Activated CD4-positive, alpha-beta T cell treated with anti-CD3 and anti-CD28 coated beads for 36 hours (primary cell): ENCODE data around the gene MKLN1. TPM values are rescaled to one million over a fixed set of nuclear protein-coding genes. Genes with fewer than 3 reads are reported as not detected.
"Not testable (repeated sequence)": the region's sequence is repeated elsewhere in the genome, so short reads cannot be mapped to it uniquely, and the experiment has no call there.

ENCODE experiments used
- ATAC-seq: fragments of 200-7000 bp; cut with Tn5 transposase; one replicate; pipeline ENCODE4 v1.10.0; 2021; ENCODE audit warnings: mild to moderate bottlenecking, moderate library complexity
- CTCF ChIA-PET: fragments of 350-600 bp; sonication (Branson Sonifier 250); formaldehyde crosslinking; loops from one replicate; lab custom pipeline; 2021; ENCODE audit warnings: antibody characterized with exemption; lab: Charles Lee
- POLR2A ChIA-PET: fragments of 350-600 bp; sonication (Branson Sonifier 250); formaldehyde crosslinking; loops from one replicate; lab custom pipeline; 2021; ENCODE audit warnings: antibody characterized with exemption, inconsistent platforms; lab: Charles Lee
- DNase-seq: peaks from one replicate; pipeline ENCODE4 v3.0.0-alpha.2; 2020
- H3K27ac Mint-ChIP-seq: one replicate; pipeline ENCODE4 v1.8.0; 2021; ENCODE audit warnings: mixed read lengths
- H3K27me3 Mint-ChIP-seq: one replicate; pipeline ENCODE4 v1.8.0; 2021; ENCODE audit warnings: mixed read lengths
- H3K36me3 Mint-ChIP-seq: one replicate; pipeline ENCODE4 v1.8.0; 2021; ENCODE audit warnings: low read depth, mixed read lengths
- H3K4me1 Mint-ChIP-seq: one replicate; pipeline ENCODE4 v1.8.0; 2021; ENCODE audit warnings: mixed read lengths
- H3K4me3 Mint-ChIP-seq: one replicate; pipeline ENCODE4 v1.8.0; 2021; ENCODE audit warnings: mild to moderate bottlenecking, moderate library complexity, mixed read lengths
- H3K9me3 Mint-ChIP-seq: one replicate; pipeline ENCODE4 v1.8.0; 2021; ENCODE audit warnings: low read depth, mixed read lengths
- intact Hi-C, 2 experiments: fragments of 100-400 bp; cut with DNase I in 1 of 2; cut with micrococcal nuclease in 1 of 2; formaldehyde crosslinking; loops; one replicate each; pipeline versions ENCODE4 v1.14.2 to v1.15.1; 2022 to 2024; cut with DNase I, micrococcal nuclease
- total RNA-seq, 2 experiments: library from RNA; stranded (reverse); gene quantifications; one replicate each; pipeline ENCODE4 v1.2.3, GENCODE V29; 2021

MKLN1 gene
- total RNA-seq, 2 experiments from 2014 or later: 40.1 to 42.9 TPM

GRCh38 chr7:131331806-131332205, 4.1 kb downstream of the MKLN1 start:
- intact Hi-C loops: no loop called here
- Mint-ChIP-seq H3K27me3 (no peaks in the 10 kb centered on the region), H3K27ac (no peak overlapping the region), H3K36me3 (peaks cover 21% of the 10 kb centered on the region), H3K4me1 (peaks cover 55% of the 10 kb centered on the region), H3K9me3 (peaks cover 20% of the 10 kb centered on the region), H3K4me3 (no peak overlapping the region)
- DNase-seq: no peak
- ATAC-seq: no peak
- CTCF ChIA-PET: no interaction called here
- POLR2A ChIA-PET: interaction anchor here (0.6 kb wide), 1 partner anchor 66 kb away, joined by 3 read pairs; no protein-coding TSS in a partner anchor

DNA sequence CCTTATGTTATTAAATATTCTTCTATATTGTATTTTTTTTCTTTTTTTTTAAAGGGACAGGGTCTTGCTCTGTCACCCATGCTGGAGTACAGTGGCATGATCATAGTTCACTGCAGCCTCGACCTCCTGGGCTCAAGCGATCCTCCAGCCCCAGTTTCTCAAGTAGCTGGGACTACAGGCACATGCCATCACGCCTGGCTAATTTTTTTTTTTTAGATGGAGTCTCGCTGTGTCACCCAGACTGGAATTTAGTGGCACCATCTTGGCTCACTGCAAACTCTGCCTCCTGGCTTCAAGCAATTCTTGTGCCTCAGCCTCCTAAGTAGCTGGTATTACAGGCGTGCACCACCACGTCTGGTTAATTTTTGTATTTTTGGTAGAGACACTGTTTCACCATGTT, 5.1 kb downstream of the MKLN1 start:
- POLR2A ChIA-PET, H3K4me3 Mint-ChIP-seq, CTCF ChIA-PET, intact Hi-C loops, H3K27ac Mint-ChIP-seq, DNase-seq, ATAC-seq, H3K27me3 Mint-ChIP-seq: not testable (repeated sequence)
- peaks cover 26% of the 10 kb centered on the region for H3K9me3 Mint-ChIP-seq
- H3K4me1 Mint-ChIP-seq: peaks cover 54% of the 10 kb centered on the region
- peaks cover 26% of the 10 kb centered on the region for H3K36me3 Mint-ChIP-seq

DNA sequence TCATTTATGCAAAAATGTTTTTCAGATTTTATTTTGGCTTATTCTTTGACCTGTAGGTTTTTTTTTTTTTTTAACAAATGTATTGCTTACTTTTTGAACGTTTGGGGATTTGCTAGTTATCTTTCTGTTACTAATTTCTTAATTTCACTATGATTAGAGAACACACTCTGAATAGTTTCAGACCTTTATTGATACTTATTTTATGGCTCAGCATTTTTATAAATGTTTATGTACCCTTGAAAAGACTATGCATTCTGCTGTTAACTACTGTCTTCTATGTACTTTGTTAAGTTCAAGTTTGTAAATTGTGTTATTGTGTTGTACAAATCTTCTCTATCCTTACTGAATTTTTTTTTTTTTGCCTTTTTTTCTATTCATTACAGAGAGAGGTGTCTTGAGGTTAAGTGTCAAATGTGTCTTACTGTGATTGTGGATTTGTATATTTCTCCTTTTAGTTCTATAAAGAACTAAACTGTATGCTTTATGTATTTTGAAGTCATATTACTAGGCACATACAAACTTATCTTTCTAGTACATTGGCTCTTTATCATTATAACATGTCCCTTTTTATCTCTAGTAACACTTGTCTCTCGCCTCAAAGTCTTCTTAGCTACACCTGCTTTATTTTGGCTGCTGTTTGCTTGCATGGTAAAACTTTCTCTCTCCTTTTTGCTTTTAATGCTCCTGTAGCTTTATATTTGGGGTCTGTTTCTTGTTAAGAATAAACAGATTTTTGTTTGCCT, 8.1 kb downstream of the MKLN1 start:
- DNase-seq (no peak), ATAC-seq (no peak)
- POLR2A ChIA-PET: no interaction called here
- H3K9me3 Mint-ChIP-seq: peaks cover 33% of the 10 kb centered on the region
- CTCF ChIA-PET: interaction anchor here (0.7 to 1.6 kb wide), 5 partner anchors 8 to 41 kb away, joined by 3 to 5 read pairs (median 3); partner anchors contain the start of gene MKLN1
- no peak overlapping the region for H3K4me3 Mint-ChIP-seq
- peaks cover 50% of the 10 kb centered on the region for H3K4me1 Mint-ChIP-seq
- no peaks in the 10 kb centered on the region for H3K27me3 Mint-ChIP-seq
- intact Hi-C loops: no loop called here
- H3K27ac Mint-ChIP-seq: no peak overlapping the region
- H3K36me3 Mint-ChIP-seq: peaks cover 45% of the 10 kb centered on the region

DNA sequence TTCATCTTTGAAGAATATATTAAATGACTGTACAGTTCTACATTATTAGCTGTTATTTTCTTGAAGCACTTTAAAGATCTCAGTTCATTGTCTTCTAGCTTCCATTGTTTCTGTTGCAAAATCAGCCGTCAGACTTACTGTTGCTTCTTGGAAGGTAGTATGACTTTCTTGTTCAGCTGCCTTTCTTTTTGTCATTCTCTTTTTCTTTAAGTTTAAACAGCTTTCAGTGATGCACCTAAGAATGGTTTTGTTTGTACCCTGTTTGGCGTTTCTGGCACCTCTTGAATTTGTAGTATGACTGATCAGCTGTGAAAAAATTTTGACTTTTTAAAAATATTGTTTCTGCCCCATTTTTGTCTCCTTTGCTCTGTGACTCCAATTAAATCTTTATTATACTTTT, 9.3 kb downstream of the MKLN1 start:
- Mint-ChIP-seq H3K4me3 (no peak overlapping the region), H3K27ac (no peak overlapping the region), H3K36me3 (peaks cover 49% of the 10 kb centered on the region), H3K27me3 (no peaks in the 10 kb centered on the region), H3K4me1 (peaks cover 50% of the 10 kb centered on the region), H3K9me3 (peaks cover 33% of the 10 kb centered on the region)
- POLR2A ChIA-PET: interaction anchor here (0.5 kb wide), 1 partner anchor 147 kb away, joined by 6 read pairs; no protein-coding TSS in a partner anchor
- CTCF ChIA-PET: interaction anchor here (0.7 to 1.6 kb wide), 5 partner anchors 9 to 78 kb away, joined by 3 to 5 read pairs (median 4); partner anchors contain the start of gene MKLN1
- ATAC-seq (no peak), DNase-seq (no peak)
- intact Hi-C loops: no loop called here

- ChIA-PET CTCF (interaction anchor here (0.6 to 1.6 kb wide), 7 partner anchors 10 to 144 kb away, joined by 3 to 9 read pairs (median 4); partner anchors contain the start of gene MKLN1), POLR2A (no interaction called here)
- Mint-ChIP-seq H3K36me3 (peaks cover 48% of the 10 kb centered on the region), H3K4me1 (peaks cover 59% of the 10 kb centered on the region), H3K4me3 (no peak overlapping the region), H3K9me3 (peaks cover 33% of the 10 kb centered on the region), H3K27me3 (no peaks in the 10 kb centered on the region), H3K27ac (no peak overlapping the region)
- intact Hi-C loops: no loop called here
- ATAC-seq: no peak
- no peak for DNase-seq
These were observed 10.5 kb downstream of the MKLN1 start for GRCh38 chr7:131338173-131338572.

- no peak overlapping the region for H3K4me3 Mint-ChIP-seq
- intact Hi-C loops: no loop called here
- no peak for ATAC-seq
- CTCF ChIA-PET: interaction anchor here (1.2 to 1.6 kb wide), 4 partner anchors 9 to 22 kb away, joined by 4 to 9 read pairs (median 6); partner anchors contain the start of gene MKLN1
- H3K9me3 Mint-ChIP-seq: peaks cover 31% of the 10 kb centered on the region
- POLR2A ChIA-PET: no interaction called here
- H3K36me3 Mint-ChIP-seq: peaks cover 45% of the 10 kb centered on the region
- H3K4me1 Mint-ChIP-seq: peaks cover 57% of the 10 kb centered on the region
- H3K27me3 Mint-ChIP-seq: no peaks in the 10 kb centered on the region
- H3K27ac Mint-ChIP-seq: no peak overlapping the region
- no peak for DNase-seq
These were observed 11.2 kb downstream of the MKLN1 start for GRCh38 chr7:131338691-131339390.

- DNase-seq (no peak), ATAC-seq (no peak)
- ChIA-PET CTCF (no interaction called here), POLR2A (no interaction called here)
- H3K27ac Mint-ChIP-seq: no peak overlapping the region
- intact Hi-C loops: no loop called here
- H3K9me3 Mint-ChIP-seq: peaks cover 14% of the 10 kb centered on the region
- H3K36me3 Mint-ChIP-seq: peaks cover 30% of the 10 kb centered on the region
- H3K4me1 Mint-ChIP-seq: peaks cover 37% of the 10 kb centered on the region
- no peaks in the 10 kb centered on the region for H3K27me3 Mint-ChIP-seq
- no peak overlapping the region for H3K4me3 Mint-ChIP-seq
These were observed 14.0 kb downstream of the MKLN1 start for GRCh38 chr7:131341690-131342089.

- Mint-ChIP-seq H3K9me3 (peaks cover 7% of the 10 kb centered on the region), H3K36me3 (peaks cover 22% of the 10 kb centered on the region), H3K27me3 (no peaks in the 10 kb centered on the region), H3K4me1 (peaks cover 44% of the 10 kb centered on the region), H3K4me3 (no peak overlapping the region), H3K27ac (no peak overlapping the region)
- ATAC-seq (no peak), DNase-seq (no peak)
- POLR2A ChIA-PET: no interaction called here
- intact Hi-C loops: no loop called here
- CTCF ChIA-PET: interaction anchor here (0.6 to 1.5 kb wide), 4 partner anchors 9 to 81 kb away, joined by 3 to 4 read pairs (median 4); partner anchors contain the start of gene MKLN1
These were observed 15.3 kb downstream of the MKLN1 start for GRCh38 chr7:131342864-131343442.

- CTCF ChIA-PET: interaction anchor here (1.7 to 2.1 kb wide), 2 partner anchors 9 to 20 kb away, joined by 6 to 9 read pairs; partner anchors contain the start of gene MKLN1
- no peak overlapping the region for H3K27ac Mint-ChIP-seq
- DNase-seq: no peak
- no peak for ATAC-seq
- no peaks in the 10 kb centered on the region for H3K27me3 Mint-ChIP-seq
- POLR2A ChIA-PET: interaction anchor here (0.6 to 0.7 kb wide), 2 partner anchors 84 to 376 kb away, joined by 3 to 6 read pairs; no protein-coding TSS in a partner anchor
- H3K4me3 Mint-ChIP-seq: no peak overlapping the region
- H3K4me1 Mint-ChIP-seq: peaks cover 27% of the 10 kb centered on the region
- H3K9me3 Mint-ChIP-seq: peaks cover 7% of the 10 kb centered on the region
- intact Hi-C loops: no loop called here
- peaks cover 16% of the 10 kb centered on the region for H3K36me3 Mint-ChIP-seq
These were observed 19.4 kb downstream of the MKLN1 start for GRCh38 chr7:131346885-131347592.

GRCh38 chr7:131352032-131352431, 24.4 kb downstream of the MKLN1 start:
- no peak for ATAC-seq
- Mint-ChIP-seq H3K4me1 (peaks cover 39% of the 10 kb centered on the region), H3K27ac (no peak overlapping the region), H3K9me3 (peaks cover 7% of the 10 kb centered on the region), H3K4me3 (no peak overlapping the region), H3K36me3 (peaks cover 20% of the 10 kb centered on the region), H3K27me3 (no peaks in the 10 kb centered on the region)
- no peak for DNase-seq
- ChIA-PET CTCF (interaction anchor here (1.0 to 1.5 kb wide), 3 partner anchors 9 to 14 kb away, joined by 4 to 7 read pairs (median 6); no protein-coding TSS in a partner anchor), POLR2A (interaction anchor here (0.7 kb wide), 1 partner anchor 376 kb away, joined by 3 read pairs; no protein-coding TSS in a partner anchor)
- intact Hi-C loops: no loop called here
